Bone marrow (tissue), 2 donors: ENCODE results near the gene TEX261.
"Not testable (repeated sequence)": the region's sequence is repeated elsewhere in the genome, so short reads cannot be mapped to it uniquely, and the experiment has no call there.

Experiments used
- DNase-seq, 2 donors: peaks; one replicate each; lab custom pipeline; 2025; lab: John Stamatoyannopoulos, UW

Gene TEX261

GRCh38 chr2:71000780-71001591 lies 6.3 kb upstream of the TEX261 start:
- peak; percentile 39 to 43 for DNase-seq

- DNase-seq: not testable (repeated sequence)
These were observed 5.3 kb upstream of the TEX261 start for GRCh38 chr2:70999931-71000330.

- no peak for DNase-seq
These were observed 4.7 kb upstream of the TEX261 start for GRCh38 chr2:70999362-70999761.

- not testable (repeated sequence) for DNase-seq
These were observed 4.2 kb upstream of the TEX261 start for GRCh38 chr2:70998885-70999284.

- DNase-seq: no peak
These were observed 705 bp upstream of the TEX261 start for GRCh38 chr2:70995426-70995729.

- DNase-seq: no peak
These were observed 519 bp downstream of the TEX261 start for GRCh38 chr2:70994009-70994698.

- DNase-seq: no peak
These were observed 1.5 kb downstream of the TEX261 start for GRCh38 chr2:70992945-70993853.

GRCh38 chr2:70991742-70992141 lies 2.9 kb downstream of the TEX261 start:
- no peak for DNase-seq

- DNase-seq: no peak
These were observed 3.5 kb downstream of the TEX261 start for GRCh38 chr2:70991142-70991541.

GRCh38 chr2:70990216-70990615 lies 4.5 kb downstream of the TEX261 start:
- no peak for DNase-seq

- DNase-seq: no peak
These were observed 5.7 kb downstream of the TEX261 start for GRCh38 chr2:70988726-70989648.

- DNase-seq: no peak
These were observed 6.5 kb downstream of the TEX261 start for GRCh38 chr2:70988151-70988550.

GRCh38 chr2:70987386-70987785 lies 7.3 kb downstream of the TEX261 start:
- DNase-seq: no peak

- DNase-seq: no peak
These were observed 8.0 kb downstream of the TEX261 start for GRCh38 chr2:70986499-70987189.

GRCh38 chr2:70985956-70986355 lies 8.7 kb downstream of the TEX261 start:
- no peak for DNase-seq

- no peak for DNase-seq
These were observed 9.4 kb downstream of the TEX261 start for GRCh38 chr2:70985283-70985688.

GRCh38 chr2:70984576-70985282 lies 9.9 kb downstream of the TEX261 start:
- DNase-seq: peak; percentile 27 to 28

GRCh38 chr2:70984228-70984575 lies 10.5 kb downstream of the TEX261 start:
- DNase-seq: no peak

GRCh38 chr2:70983506-70984227 lies 11.0 kb downstream of the TEX261 start:
- no peak for DNase-seq

GRCh38 chr2:70982971-70983370 lies 11.7 kb downstream of the TEX261 start:
- DNase-seq: no peak
